ENCODE results near the gene SYNGR2.

Gene SYNGR2

DNA sequence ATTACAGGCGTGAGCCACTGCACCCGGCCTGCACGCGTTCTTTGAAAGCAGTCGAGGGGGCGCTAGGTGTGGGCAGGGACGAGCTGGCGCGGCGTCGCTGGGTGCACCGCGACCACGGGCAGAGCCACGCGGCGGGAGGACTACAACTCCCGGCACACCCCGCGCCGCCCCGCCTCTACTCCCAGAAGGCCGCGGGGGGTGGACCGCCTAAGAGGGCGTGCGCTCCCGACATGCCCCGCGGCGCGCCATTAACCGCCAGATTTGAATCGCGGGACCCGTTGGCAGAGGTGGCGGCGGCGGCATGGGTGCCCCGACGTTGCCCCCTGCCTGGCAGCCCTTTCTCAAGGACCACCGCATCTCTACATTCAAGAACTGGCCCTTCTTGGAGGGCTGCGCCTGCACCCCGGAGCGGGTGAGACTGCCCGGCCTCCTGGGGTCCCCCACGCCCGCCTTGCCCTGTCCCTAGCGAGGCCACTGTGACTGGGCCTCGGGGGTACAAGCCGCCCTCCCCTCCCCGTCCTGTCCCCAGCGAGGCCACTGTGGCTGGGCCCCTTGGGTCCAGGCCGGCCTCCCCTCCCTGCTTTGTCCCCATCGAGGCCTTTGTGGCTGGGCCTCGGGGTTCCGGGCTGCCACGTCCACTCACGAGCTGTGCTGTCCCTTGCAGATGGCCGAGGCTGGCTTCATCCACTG lies 45.8 kb downstream of the SYNGR2 start, which contains the start of gene BIRC5 (continued):
- TF ChIP-seq ZNF292 (tag by site-specific recombination; IDR thresholded peaks at IDR 0.05; ENCODE audit: borderline replicate concordance, low read depth), result no peak
- no peak for TF ChIP-seq ZNF830 (tag by site-specific recombination; IDR thresholded peaks at IDR 0.05; ENCODE audit: low read depth)
- TF ChIP-seq ZNF501 (tag by site-specific recombination; IDR thresholded peaks at IDR 0.05), result peak; percentile 83; the same call in 1 of the 2 replicates
- peak; percentile 74; the same call in 1 of the 2 replicates for TF ChIP-seq ZFP37 (tag by site-specific recombination; IDR thresholded peaks at IDR 0.05)
- peak; percentile 87 for TF ChIP-seq GLIS1 (tag by site-specific recombination; IDR thresholded peaks at IDR 0.05)
- TF ChIP-seq ZNF449 (tag by site-specific recombination; IDR thresholded peaks at IDR 0.05), result 0 out of 2 replicates have a peak, but pooled peaks have one; percentile 10
- TF ChIP-seq ZNF132 (tag by site-specific recombination; IDR thresholded peaks at IDR 0.05; ENCODE audit: borderline replicate concordance), result no peak
- peak; percentile 69; the same call in 1 of the 2 replicates for TF ChIP-seq HOXC10 (CRISPR knock-in tag; IDR thresholded peaks at IDR 0.05)
- TF ChIP-seq ZSCAN23 (tag by site-specific recombination; IDR thresholded peaks at IDR 0.05), result peak; percentile 68; the same call in 1 of the 2 replicates
- no peak; the same call in 1 of the 2 replicates for TF ChIP-seq ZNF660 (tag by site-specific recombination; IDR thresholded peaks at IDR 0.05)
- TF ChIP-seq, protein P1, sequence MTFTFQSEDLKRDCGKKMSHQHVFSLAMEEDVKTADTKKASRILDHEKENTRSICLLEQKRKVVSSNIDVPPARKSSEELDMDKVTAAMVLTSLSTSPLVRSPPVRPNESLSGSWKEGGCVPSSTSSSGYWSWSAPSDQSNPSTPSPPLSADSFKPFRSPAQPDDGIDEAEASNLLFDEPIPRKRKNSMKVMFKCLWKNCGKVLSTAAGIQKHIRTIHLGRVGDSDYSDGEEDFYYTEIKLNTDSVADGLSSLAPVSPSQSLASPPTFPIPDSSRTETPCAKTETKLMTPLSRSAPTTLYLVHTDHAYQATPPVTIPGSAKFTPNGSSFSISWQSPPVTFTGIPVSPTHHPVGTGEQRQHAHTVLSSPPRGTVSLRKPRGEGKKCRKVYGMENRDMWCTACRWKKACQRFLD (tag by site-specific recombination; IDR thresholded peaks at IDR 0.05), result no peak
- no peak for TF ChIP-seq ZNF654 (tag by site-specific recombination; IDR thresholded peaks at IDR 0.05; ENCODE audit: low read depth)
- TF ChIP-seq ZBTB7A (tag by site-specific recombination; IDR thresholded peaks at IDR 0.05; ENCODE audit: low read depth), result peak; percentile 77; the same call in 1 of the 2 replicates
- TF ChIP-seq KLF1 (tag by site-specific recombination; IDR thresholded peaks at IDR 0.05), result peak; percentile 88
- peak; percentile 97 for TF ChIP-seq GLIS2 (tag by site-specific recombination; IDR thresholded peaks at IDR 0.05)
- TF ChIP-seq ZNF549 (tag by site-specific recombination; IDR thresholded peaks at IDR 0.05), result no peak
- TF ChIP-seq, protein P2, sequence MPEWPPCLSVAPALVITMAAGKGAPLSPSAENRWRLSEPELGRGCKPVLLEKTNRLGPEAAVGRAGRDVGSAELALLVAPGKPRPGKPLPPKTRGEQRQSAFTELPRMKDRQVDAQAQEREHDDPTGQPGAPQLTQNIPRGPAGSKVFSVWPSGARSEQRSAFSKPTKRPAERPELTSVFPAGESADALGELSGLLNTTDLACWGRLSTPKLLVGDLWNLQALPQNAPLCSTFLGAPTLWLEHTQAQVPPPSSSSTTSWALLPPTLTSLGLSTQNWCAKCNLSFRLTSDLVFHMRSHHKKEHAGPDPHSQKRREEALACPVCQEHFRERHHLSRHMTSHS (tag by site-specific recombination; IDR thresholded peaks at IDR 0.05), result no peak
- no peak for TF ChIP-seq ZNF202 (tag by site-specific recombination; IDR thresholded peaks at IDR 0.05; ENCODE audit: borderline replicate concordance)
- peak; percentile 59 for TF ChIP-seq EGR2 (tag by site-specific recombination; IDR thresholded peaks at IDR 0.05; ENCODE audit: low read depth)
- TF ChIP-seq ZNF146 (tag by site-specific recombination; IDR thresholded peaks at IDR 0.05), result no peak
- peak; percentile 100 for TF ChIP-seq HIC1 (tag by site-specific recombination; IDR thresholded peaks at IDR 0.05)
- TF ChIP-seq ZSCAN5A (tag by site-specific recombination; IDR thresholded peaks at IDR 0.05), result no peak
- TF ChIP-seq ZNF114 (tag by site-specific recombination; IDR thresholded peaks at IDR 0.05), result no peak
- TF ChIP-seq ZNF280C (tag by site-specific recombination; IDR thresholded peaks at IDR 0.05), result no peak

Measured in HEK293 (cell line).